B cell (primary cell): Measurements from ENCODE around the gene DNASE1L2. TPM values are rescaled to one million over a fixed set of nuclear protein-coding genes. Genes with fewer than 3 reads are reported as not detected.
A peak's percentile ranks its signal among the peaks of the same experiment; 100 is the strongest.

Source experiments
- ATAC-seq: fragments of 200-7000 bp; cut with Tn5 transposase; one replicate; pipeline ENCODE4 v1.10.0; 2021; ENCODE audit warnings: low read depth, mild to moderate bottlenecking, moderate number of reproducible peaks, moderate library complexity
- CTCF ChIA-PET: fragments of 350-600 bp; sonication (Branson Sonifier 250); formaldehyde crosslinking; loops from one replicate; lab custom pipeline; 2021; ENCODE audit warnings: antibody characterized with exemption, inconsistent platforms; lab: Charles Lee
- POLR2A ChIA-PET: fragments of 350-600 bp; sonication (Branson Sonifier 250); formaldehyde crosslinking; loops from one replicate; lab custom pipeline; 2021; ENCODE audit warnings: antibody characterized with exemption; lab: Charles Lee
- DNase-seq: peaks from one replicate; pipeline ENCODE4 v3.0.0; 2013
- H2AFZ ChIP-seq: 2 replicates; pipeline ENCODE4 v1.6.1; 2012; ENCODE audit warnings: mild to moderate bottlenecking, low read depth, low read length; ENCODE audit not compliant: insufficient read depth, poor library complexity, severe bottlenecking
- H3K27ac ChIP-seq, 2 donors: 1 replicate in 1 of 2; 2 replicates in 1 of 2; pipeline ENCODE4 v1.5.1; 2012 to 2013; ENCODE audit warnings: low read length in 2 of 2, mild to moderate bottlenecking in 2 of 2, moderate library complexity in 1 of 2
- H3K27me3 ChIP-seq, 4 experiments: fragments of 200-600 bp in 1 of 4; sonication (generic) in 1 of 4; replicated peaks in 1 of 4; 1 replicate in 2 of 4; 2 replicates in 2 of 4; pipeline versions ENCODE4 v1.6.1 to v1.7.0; 2013 to 2016; ENCODE audit warnings: low read length in 3 of 4, mild to moderate bottlenecking in 2 of 4, mixed read lengths in 1 of 4, moderate library complexity in 1 of 4; ENCODE audit not compliant: insufficient read depth in 4 of 4, control insufficient read depth in 3 of 4; ENCODE audit errors: control extremely low read depth in 1 of 4
- H3K36me3 ChIP-seq, 2 experiments: replicated peaks in 1 of 2; 1 replicate in 1 of 2; 2 replicates in 1 of 2; pipeline versions ENCODE4 v1.6.1 to v1.7.1; 2013; ENCODE audit warnings: low read length in 1 of 2; ENCODE audit not compliant: insufficient read depth in 2 of 2, control insufficient read depth in 1 of 2; ENCODE audit errors: control extremely low read depth in 1 of 2, extremely low read depth in 1 of 2
- H3K4me1 ChIP-seq, 2 donors: fragments of 200-600 bp in 1 of 2; sonication (generic) in 1 of 2; 1 replicate in 1 of 2; 2 replicates in 1 of 2; pipeline versions ENCODE4 v1.5.1 to v1.6.1; 2013 to 2017; ENCODE audit warnings: low read length in 2 of 2; ENCODE audit not compliant: control insufficient read depth in 2 of 2, insufficient read depth in 2 of 2
- H3K4me2 ChIP-seq: replicated peaks from 2 replicates; pipeline ENCODE3; 2012; ENCODE audit warnings: mild to moderate bottlenecking, low read depth, low read length; ENCODE audit not compliant: poor library complexity, severe bottlenecking
- H3K4me3 ChIP-seq, 5 experiments: fragments of 200-600 bp in 1 of 5; sonication (generic) in 1 of 5; 1 replicate in 3 of 5; 2 replicates in 2 of 5; pipeline versions ENCODE4 v1.5.1 to v1.7.0; 2011 to 2016; ENCODE audit warnings: low read length in 4 of 5, mild to moderate bottlenecking in 4 of 5, low read depth in 2 of 5, control low read depth in 1 of 5, moderate library complexity in 1 of 5; ENCODE audit not compliant: insufficient read depth in 1 of 5; ENCODE audit errors: control extremely low read depth in 1 of 5, extremely low read depth in 1 of 5
- H3K79me2 ChIP-seq: fragments of 200-600 bp; sonication (generic); one replicate; pipeline ENCODE4 v1.6.0; 2016; ENCODE audit warnings: low read length; ENCODE audit not compliant: control insufficient read depth, insufficient read depth
- H3K9ac ChIP-seq: fragments of 200-600 bp; sonication (generic); 2 replicates; pipeline ENCODE4 v1.6.1; 2017; ENCODE audit warnings: mild to moderate bottlenecking, low read length, moderate library complexity
- H3K9me3 ChIP-seq, 3 donors: one replicate each; pipeline versions ENCODE4 v1.6.1 to v1.7.1; 2013; ENCODE audit warnings: low read length in 2 of 3; ENCODE audit not compliant: control insufficient read depth in 2 of 3, insufficient read depth in 1 of 3; ENCODE audit errors: control extremely low read depth in 1 of 3
- H4K20me1 ChIP-seq: 2 replicates; pipeline ENCODE4 v1.6.0; 2012; ENCODE audit warnings: mild to moderate bottlenecking, low read length; ENCODE audit not compliant: insufficient read depth, control insufficient read depth, poor library complexity, severe bottlenecking
- H3K27ac Mint-ChIP-seq: one replicate; pipeline ENCODE4 v1.8.0; 2021; ENCODE audit warnings: mixed read lengths
- H3K27me3 Mint-ChIP-seq: one replicate; pipeline ENCODE4 v1.8.0; 2021; ENCODE audit warnings: mixed read lengths
- H3K4me1 Mint-ChIP-seq: one replicate; pipeline ENCODE4 v1.8.0; 2021; ENCODE audit warnings: mixed read lengths
- H3K4me3 Mint-ChIP-seq: one replicate; pipeline ENCODE4 v1.8.0; 2021; ENCODE audit warnings: mixed read lengths
- H3K9me3 Mint-ChIP-seq: one replicate; pipeline ENCODE4 v1.8.0; 2022; ENCODE audit warnings: mixed read lengths; ENCODE audit not compliant: insufficient read depth
- EZH2 ChIP-seq: IDR thresholded peaks from 2 replicates; pipeline ENCODE4 v1.6.1; 2012; ENCODE audit warnings: borderline replicate concordance, low read depth, mild to moderate bottlenecking, moderate library complexity, low read length; ENCODE audit not compliant: insufficient read depth, poor library complexity, severe bottlenecking
- WGBS: methylation state at CpG from one replicate; pipeline ENCODE4 v1.1.5; 2013; ENCODE audit warnings: missing lambda C conversion rate; ENCODE audit not compliant: insufficient coverage; 5-methylcytosine and 5-hydroxymethylcytosine counted together
- intact Hi-C: fragments of 100-400 bp; cut with micrococcal nuclease; formaldehyde crosslinking; loops from one replicate; pipeline ENCODE4 v1.10.0; 2022
- polyA plus RNA-seq: library from polyadenylated mRNA; depleted of rRNA; stranded (reverse); fragments of >200 nt; gene quantifications from 2 replicates; pipeline ENCODE4 v1.2.3, GENCODE V29; 2012
- total RNA-seq, 2 donors: library from RNA; stranded (reverse); fragments of 120-200 nt in 1 of 2; gene quantifications; 1 replicate in 1 of 2; 2 replicates in 1 of 2; pipeline versions ENCODE4 v1.2.3 to v1.2.4, GENCODE V29; 2013 to 2022
- TF ChIP-seq, protein P1 (sequence below): fragments of 200-600 bp; IDR thresholded peaks from one replicate; pipeline ENCODE4 v1.8.0; 2022; ENCODE audit warnings: antibody characterized with exemption, mild to moderate bottlenecking

Gene DNASE1L2
- total and polyA plus RNA-seq, 2 donors (not counting 1 experiment from before 2014, with no cell fraction given), result 1.1 to 1.6 TPM

DNA sequence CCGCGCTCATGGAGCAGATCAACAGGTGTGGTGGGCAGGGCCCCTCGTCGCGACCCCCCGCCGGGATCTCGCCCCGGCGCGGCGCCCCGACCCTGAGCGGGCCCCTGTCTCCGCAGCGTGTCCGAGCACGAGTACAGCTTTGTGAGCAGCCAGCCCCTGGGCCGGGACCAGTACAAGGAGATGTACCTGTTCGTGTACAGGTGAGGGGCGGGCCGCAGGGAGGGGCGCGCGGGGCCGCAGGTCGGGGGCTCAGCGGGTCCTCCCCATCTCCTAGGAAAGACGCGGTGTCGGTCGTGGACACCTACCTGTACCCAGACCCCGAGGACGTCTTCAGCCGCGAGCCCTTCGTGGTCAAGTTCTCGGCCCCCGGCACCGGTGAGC is 848 bp downstream of the DNASE1L2 start:
- DNase-seq (no peak), ATAC-seq (no peak)
- POLR2A ChIA-PET, result interaction anchor here (1.4 kb wide), 1 partner anchor 15 kb away, joined by 4 read pairs; the partner anchor contains the start of gene ECI1
- peaks cover 0 to 27% (median 11%) of the 10 kb centered on the region in 4 experiments for H3K27me3 ChIP-seq
- H3K36me3 ChIP-seq, result peaks cover 0 to 32% of the 10 kb centered on the region in 2 experiments
- peaks cover 10% of the 10 kb centered on the region for H4K20me1 ChIP-seq
- peaks cover 0 to 5% (median 0%) of the 10 kb centered on the region in 3 donors for H3K9me3 ChIP-seq
- H3K4me1 Mint-ChIP-seq, result peaks cover 1% of the 10 kb centered on the region
- WGBS, result 15% methylated on average over 40 of the region's 40 CpGs
- no peak overlapping the region for H3K4me3 ChIP-seq
- H3K27ac ChIP-seq, result no peak overlapping the region
- no peak overlapping the region for H3K9ac ChIP-seq
- peaks cover 3% of the 10 kb centered on the region for H3K27me3 Mint-ChIP-seq
- H3K4me3 Mint-ChIP-seq, result no peak overlapping the region
- peak overlapping the region; percentile 37 for H3K4me2 ChIP-seq
- H2AFZ ChIP-seq, result no peak overlapping the region
- CTCF ChIA-PET, result no interaction called here
- intact Hi-C loops, result no loop called here
- H3K4me1 ChIP-seq, result peaks cover 12 to 15% of the 10 kb centered on the region in 2 donors
- no peaks in the 10 kb centered on the region for H3K79me2 ChIP-seq
- TF ChIP-seq, protein P1, sequence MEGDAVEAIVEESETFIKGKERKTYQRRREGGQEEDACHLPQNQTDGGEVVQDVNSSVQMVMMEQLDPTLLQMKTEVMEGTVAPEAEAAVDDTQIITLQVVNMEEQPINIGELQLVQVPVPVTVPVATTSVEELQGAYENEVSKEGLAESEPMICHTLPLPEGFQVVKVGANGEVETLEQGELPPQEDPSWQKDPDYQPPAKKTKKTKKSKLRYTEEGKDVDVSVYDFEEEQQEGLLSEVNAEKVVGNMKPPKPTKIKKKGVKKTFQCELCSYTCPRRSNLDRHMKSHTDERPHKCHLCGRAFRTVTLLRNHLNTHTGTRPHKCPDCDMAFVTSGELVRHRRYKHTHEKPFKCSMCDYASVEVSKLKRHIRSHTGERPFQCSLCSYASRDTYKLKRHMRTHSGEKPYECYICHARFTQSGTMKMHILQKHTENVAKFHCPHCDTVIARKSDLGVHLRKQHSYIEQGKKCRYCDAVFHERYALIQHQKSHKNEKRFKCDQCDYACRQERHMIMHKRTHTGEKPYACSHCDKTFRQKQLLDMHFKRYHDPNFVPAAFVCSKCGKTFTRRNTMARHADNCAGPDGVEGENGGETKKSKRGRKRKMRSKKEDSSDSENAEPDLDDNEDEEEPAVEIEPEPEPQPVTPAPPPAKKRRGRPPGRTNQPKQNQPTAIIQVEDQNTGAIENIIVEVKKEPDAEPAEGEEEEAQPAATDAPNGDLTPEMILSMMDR, result no peak
- TF ChIP-seq EZH2, result peak; percentile 90
- no peaks in the 10 kb centered on the region for H3K9me3 Mint-ChIP-seq
- no peak overlapping the region for H3K27ac Mint-ChIP-seq

DNA sequence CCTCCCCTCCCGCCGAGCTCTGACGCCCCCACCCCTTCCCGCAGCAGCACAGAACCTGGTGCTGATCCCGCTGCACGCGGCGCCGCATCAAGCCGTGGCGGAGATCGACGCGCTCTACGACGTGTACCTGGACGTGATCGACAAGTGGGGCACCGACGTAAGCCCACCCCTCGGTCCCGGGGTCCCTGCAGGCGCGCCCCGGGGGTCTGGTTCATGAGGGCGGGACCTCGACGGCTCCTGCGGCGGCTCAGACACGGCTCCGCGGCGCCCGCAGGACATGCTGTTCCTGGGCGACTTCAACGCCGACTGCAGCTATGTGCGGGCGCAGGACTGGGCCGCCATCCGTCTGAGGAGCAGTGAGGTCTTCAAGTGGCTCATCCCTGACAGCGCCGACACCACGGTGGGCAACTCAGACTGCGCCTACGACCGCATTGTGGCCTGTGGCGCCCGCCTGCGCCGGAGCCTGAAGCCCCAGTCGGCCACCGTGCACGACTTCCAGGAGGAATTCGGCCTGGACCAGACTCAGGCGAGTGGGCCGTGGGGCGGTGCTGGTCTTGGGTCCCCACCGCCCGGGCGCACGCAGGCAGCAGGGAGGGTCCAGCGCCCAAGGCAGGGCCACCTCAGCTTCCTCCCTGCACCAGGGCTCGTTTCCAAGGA is 1.4 kb downstream of the DNASE1L2 start:
- 30% methylated on average over 65 of the region's 65 CpGs for WGBS
- POLR2A ChIA-PET, result no interaction called here

More for the DNA sequence above, 1.4 kb downstream of the DNASE1L2 start:
- CTCF ChIA-PET, result no interaction called here
- Mint-ChIP-seq H3K9me3 (no peaks in the 10 kb centered on the region), H3K27me3 (peaks cover 3% of the 10 kb centered on the region), H3K4me3 (no peak overlapping the region), H3K4me1 (peaks cover 1% of the 10 kb centered on the region), H3K27ac (no peak overlapping the region)
- peaks cover 10% of the 10 kb centered on the region for H4K20me1 ChIP-seq
- no peak overlapping the region for H2AFZ ChIP-seq
- H3K9ac ChIP-seq, result no peak overlapping the region
- peaks cover 12 to 15% of the 10 kb centered on the region in 2 donors for H3K4me1 ChIP-seq
- TF ChIP-seq, protein P1, result no peak
- no peak for TF ChIP-seq EZH2
- H3K4me3 ChIP-seq, result no peak overlapping the region
- DNase-seq, result no peak
- H3K4me2 ChIP-seq, result peak overlapping the region; percentile 37
- peaks cover 0 to 5% (median 0%) of the 10 kb centered on the region in 3 donors for H3K9me3 ChIP-seq
- H3K36me3 ChIP-seq, result peaks cover 0 to 32% of the 10 kb centered on the region in 2 experiments
- intact Hi-C loops, result no loop called here
- no peaks in the 10 kb centered on the region for H3K79me2 ChIP-seq
- H3K27ac ChIP-seq, result no peak overlapping the region
- ATAC-seq, result no peak
- H3K27me3 ChIP-seq, result peaks cover 0 to 27% (median 11%) of the 10 kb centered on the region in 4 experiments
